C1 segment of cervical spinal cord (tissue), 14 donors: ENCODE measurements around the gene STAT5A.
A peak's percentile ranks its signal among the peaks of the same experiment; 100 is the strongest.
"Not testable (repeated sequence)": the region's sequence is repeated elsewhere in the genome, so short reads cannot be mapped to it uniquely, and the experiment has no call there.

Source experiments
- DNase-seq, 14 donors: peaks; one replicate each; lab custom pipeline; 2025; lab: John Stamatoyannopoulos, UW

STAT5A gene

DNA sequence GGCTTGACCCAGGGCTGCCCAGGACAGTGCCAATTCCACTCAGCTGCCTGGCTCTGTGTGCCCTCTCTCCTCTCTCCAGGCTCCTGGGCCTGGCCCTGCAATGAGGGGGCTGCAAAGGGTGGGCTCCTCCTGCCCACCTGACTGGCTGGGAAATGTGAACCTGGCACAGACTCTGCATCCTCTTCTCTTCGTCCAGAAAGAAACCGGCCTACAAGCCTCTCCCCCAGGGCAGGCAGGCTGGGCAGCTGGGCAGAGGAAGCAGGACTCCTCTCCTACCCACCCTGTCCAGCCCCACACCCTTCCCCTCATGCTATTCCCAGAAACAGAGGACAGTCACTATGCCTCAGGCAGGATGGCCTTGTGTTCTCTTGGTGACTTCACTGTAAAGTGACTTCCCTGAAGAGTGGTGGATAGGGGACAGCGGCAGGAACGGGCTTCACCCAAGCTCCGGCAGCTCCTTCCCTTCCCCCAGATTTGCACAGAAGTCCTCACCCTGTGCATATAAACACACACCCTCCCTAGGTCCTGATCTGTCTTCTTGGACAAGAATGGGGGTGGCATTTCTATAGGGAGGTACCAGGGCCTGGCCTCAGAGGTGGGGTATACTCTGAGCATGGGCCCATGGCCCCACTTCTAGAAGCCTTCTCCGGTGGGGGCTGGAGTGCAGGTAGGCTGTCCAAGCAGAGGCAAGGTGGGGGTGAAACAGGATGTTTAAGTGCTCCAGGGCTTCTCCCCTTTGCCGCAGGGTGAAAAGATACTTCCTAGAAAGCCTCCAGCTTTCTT lies 4.9 kb upstream of the STAT5A start:
- no peak for DNase-seq

GRCh38 chr17:42284024-42284369 lies 4.3 kb upstream of the STAT5A start:
- DNase-seq = no peak

GRCh38 chr17:42284566-42284965 lies 3.7 kb upstream of the STAT5A start:
- DNase-seq = no peak

DNA sequence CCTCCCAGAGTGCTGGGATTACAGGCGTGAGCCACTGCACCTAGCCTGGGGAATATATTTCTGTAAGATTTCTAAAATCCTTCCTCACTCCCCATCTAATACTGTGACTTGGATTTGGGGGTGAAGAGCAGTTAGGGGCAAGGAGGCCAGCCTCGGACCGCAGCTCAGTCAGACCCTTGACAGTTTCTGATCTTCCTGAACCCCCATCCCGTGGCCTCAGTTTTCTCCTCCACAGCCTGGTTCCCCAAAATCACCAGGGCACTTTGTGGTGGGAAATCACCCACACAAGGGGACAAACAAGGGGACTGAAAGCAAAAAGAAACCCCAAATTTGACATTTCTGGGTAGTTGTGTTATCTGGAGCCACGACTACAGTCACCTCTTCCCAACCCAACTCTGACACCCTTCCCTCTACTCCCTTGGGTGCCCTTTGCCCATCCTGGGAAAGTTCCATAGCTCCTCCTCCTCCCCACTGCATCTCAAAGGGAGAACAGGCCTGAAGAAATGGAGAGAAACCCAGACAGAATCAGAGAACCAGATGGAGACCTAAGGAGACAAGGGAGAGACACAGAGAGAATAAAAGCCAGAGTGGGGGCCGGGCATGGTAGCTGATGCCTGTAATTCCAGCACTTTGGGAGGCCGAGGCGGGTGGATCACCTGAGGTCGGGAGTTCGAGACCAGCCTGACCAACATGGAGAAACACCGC lies 2.8 kb upstream of the STAT5A start:
- DNase-seq = no peak

- peak in 1 of 14 donors; percentile 41 for DNase-seq
Observed at GRCh38 chr17:42286411-42287221, 1.7 kb upstream of the STAT5A start.

DNA sequence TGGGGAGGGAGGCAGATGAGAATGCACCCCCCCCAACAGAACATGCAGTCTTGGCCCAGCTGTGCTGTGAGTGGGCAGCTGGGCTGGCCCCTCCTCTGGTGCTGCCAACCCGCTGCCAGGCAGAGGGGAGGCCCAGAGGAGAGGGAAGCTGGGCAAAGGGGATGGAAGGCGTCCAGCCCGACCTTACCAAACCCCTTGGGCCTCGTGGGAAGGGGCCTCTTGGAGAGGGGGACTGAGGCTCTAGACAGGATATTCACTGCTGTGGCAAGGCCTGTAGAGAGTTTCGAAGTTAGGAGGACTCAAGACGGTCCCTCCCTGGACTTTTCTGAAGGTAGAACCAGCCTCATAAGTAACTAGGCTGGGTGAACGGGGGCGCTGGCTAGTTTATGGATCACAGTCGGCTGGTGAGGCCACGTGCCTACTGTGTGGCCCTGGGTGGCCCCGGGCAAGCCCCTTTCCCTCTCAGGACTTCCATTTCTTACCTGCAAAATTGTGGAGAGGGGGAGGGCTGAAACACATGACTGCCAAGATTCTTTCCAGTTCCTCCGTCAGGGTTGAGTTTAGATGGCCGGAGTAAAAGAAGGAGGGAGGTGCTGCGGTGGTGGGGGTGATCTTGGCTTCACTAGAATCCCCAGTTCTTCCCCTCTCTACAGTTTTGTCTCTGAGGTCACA lies 857 bp upstream of the STAT5A start:
- peak in 11 of 14 donors; percentile 22 to 81 (median 55) for DNase-seq

DNA sequence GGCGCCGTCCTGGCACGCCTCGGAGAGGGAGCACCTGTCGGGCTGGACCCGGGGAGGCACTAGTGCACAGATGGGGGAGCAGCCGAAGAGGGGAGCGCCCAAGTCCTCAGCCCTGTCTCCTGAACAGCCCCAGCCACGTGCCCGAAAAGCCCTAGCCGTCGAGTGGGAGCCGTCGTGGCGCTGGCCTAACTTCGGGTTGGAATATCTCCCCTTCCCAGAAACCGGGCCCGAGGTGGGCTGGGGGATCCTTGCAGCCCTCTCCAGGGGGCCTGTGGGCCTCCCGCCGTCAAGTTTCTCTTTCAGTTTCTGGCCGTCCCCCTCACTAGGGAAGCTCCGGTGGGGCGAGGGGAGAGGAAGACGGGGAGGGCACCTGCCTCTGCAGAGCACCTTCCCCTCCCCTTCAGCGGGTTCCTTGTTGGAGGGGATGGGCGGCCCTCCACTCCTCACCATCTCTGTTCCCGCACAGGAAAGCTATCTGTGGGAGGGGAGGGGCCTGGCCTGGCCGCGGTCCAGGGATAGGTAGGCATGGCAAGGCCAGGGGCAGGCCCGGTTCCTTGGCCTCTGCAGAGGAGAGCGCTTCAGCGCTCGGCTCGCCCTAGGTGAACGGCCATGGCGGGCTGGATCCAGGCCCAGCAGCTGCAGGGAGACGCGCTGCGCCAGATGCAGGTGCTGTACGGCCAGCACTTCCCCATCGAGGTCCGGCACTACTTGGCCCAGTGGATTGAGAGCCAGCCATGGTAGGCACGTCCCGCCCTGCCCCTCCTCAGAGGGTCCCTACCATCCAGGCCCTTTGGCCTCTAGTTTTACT lies 709 bp downstream of the STAT5A start:
- DNase-seq = peak in 1 of 14 donors; percentile 21

- no peak for DNase-seq
Observed at GRCh38 chr17:42289611-42290181, 1.4 kb downstream of the STAT5A start.

- no peak for DNase-seq
Observed at GRCh38 chr17:42290577-42290976, 2.3 kb downstream of the STAT5A start.

DNA sequence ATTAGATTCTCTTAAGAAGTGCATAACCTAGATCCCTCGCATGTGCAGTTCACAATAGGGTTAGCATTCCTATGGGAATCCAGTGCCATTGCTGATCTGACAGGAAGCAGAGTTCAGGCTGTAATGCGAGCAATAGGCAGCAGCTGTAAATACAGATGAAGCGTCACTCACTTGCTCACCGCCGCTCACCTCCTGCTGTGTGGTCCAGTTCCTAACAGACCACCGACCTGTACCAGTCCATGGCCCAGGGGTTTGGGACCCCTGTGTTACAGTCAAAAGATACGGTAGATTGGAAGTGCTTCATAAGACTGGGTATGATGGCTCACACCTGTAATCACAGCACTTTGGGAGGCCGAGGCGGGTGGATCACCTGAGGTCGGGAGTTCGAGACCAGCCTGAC lies 2.8 kb downstream of the STAT5A start:
- DNase-seq = no peak

GRCh38 chr17:42294469-42295398 lies 6.4 kb downstream of the STAT5A start:
- no peak for DNase-seq

DNA sequence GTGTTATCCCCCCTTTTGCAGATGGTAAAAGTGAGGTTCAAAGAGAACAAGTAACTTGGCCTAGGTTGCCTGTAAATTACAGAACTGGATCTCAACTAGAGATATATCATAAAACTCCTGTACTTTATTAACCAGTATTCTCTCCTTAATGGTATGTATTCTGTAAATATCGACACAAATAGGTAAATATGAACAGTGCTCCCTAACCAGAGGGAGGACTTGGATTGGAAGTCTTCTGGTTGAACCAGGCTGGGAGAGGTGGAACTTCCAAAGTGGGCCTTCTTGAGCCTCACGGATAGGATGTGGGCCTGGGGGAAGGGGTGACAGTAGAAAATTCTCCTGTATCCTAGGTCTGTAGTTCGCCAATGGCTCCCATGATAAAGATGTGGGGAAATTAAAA lies 7.7 kb downstream of the STAT5A start:
- no peak for DNase-seq

- DNase-seq = not testable (repeated sequence)
Observed at GRCh38 chr17:42297775-42298174, 9.5 kb downstream of the STAT5A start.

DNA sequence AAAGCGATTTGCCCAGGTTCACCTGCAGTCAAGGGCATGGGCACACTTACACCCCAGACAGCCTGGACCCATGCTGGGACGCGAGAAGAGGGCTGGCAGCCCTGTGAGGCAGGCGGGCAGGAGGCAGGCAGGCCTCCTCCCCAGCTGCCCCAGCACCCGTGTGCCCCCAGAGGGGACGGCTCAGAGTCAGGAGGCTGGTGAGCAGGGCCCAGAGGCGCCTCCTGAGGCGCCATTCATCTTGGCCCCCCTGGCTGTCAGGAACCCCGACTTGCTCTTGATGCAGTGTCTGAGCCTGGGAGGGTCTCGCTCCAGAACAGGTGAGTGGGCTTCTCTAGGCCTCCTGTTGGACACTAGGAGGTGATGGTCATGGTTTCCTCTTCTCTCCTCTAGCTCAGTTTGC lies 11.1 kb downstream of the STAT5A start:
- not testable (repeated sequence) for DNase-seq

DNA sequence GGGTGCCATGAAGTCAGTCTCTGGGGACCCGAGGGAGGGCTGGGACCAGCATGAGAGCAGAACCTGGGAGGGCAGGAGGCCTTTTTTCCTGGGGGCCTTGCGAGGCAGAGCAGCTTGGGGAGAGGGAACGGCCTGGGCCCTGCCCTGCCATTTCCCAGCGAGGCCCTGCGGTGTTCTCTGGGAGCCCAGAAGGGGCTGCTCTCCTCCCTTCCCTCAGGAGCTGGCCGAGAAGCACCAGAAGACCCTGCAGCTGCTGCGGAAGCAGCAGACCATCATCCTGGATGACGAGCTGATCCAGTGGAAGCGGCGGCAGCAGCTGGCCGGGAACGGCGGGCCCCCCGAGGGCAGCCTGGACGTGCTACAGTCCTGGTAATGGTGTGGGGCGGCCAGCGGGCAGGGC lies 11.6 kb downstream of the STAT5A start:
- not testable (repeated sequence) for DNase-seq

GRCh38 chr17:42301022-42301421 lies 12.7 kb downstream of the STAT5A start:
- no peak for DNase-seq

- no peak for DNase-seq
Observed at GRCh38 chr17:42303694-42304093, 15.4 kb downstream of the STAT5A start.

- DNase-seq = no peak
Observed at GRCh38 chr17:42304187-42305030, 16.1 kb downstream of the STAT5A start.

DNA sequence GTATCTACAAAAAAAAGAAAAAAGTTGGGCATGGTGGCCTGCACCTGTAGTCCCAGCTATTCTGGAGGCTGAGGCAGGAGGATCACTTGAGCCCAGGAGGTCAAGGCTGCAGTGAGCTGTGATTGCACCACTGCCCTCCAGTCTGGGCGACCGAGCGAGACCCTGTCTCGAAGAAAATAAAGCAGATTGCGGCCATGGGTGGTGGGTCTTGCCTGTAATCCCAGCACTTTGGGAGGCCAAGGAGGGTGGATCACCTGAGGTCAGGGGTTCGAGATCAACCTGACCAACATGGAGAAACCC lies 16.7 kb downstream of the STAT5A start:
- not testable (repeated sequence) for DNase-seq
